Measurements from ENCODE around the gene C6orf141.

GRCh38 chr6:49546331-49546730 is 4.1 kb upstream of the C6orf141 start:
- TF ChIP-seq CTCF (conservative IDR thresholded peaks at IDR 0.05; ENCODE audit: low read depth, low read length) = no peak
- TF ChIP-seq EZH2 (IDR thresholded peaks at IDR 0.05; ENCODE audit: borderline replicate concordance, low read depth, low read length, poor library complexity, severe bottlenecking) = no peak

Data from A673 (cell line).